Muscle of arm (tissue), 12 donors: ENCODE data around the gene THSD7A. TPM values are rescaled to one million over a fixed set of nuclear protein-coding genes. Genes with fewer than 3 reads are reported as not detected.

ENCODE experiments used
- DNase-seq: peaks from one replicate; pipeline ENCODE4 v3.0.0-alpha.2; 2013
- polyA plus RNA-seq, 12 donors: library from polyadenylated mRNA; unstranded; fragments of 120-200 nt; gene quantifications; one replicate each; pipeline ENCODE4 v1.2.1, GENCODE V29; 2013; ENCODE audit not compliant: insufficient read length in 12 of 12

Gene THSD7A
- polyA plus RNA-seq, 12 donors = 2.8 to 6.0 (median 4.6) TPM; not detected in 1

- DNase-seq = no peak
Observed at GRCh38 chr7:11703829-11704228, 128.2 kb downstream of the THSD7A start.

- no peak for DNase-seq
Observed at GRCh38 chr7:11702938-11703337, 129.1 kb downstream of the THSD7A start.

GRCh38 chr7:11701829-11702560 lies 130.0 kb downstream of the THSD7A start:
- DNase-seq = no peak

- DNase-seq = no peak
Observed at GRCh38 chr7:11699666-11700065, 132.3 kb downstream of the THSD7A start.

- DNase-seq = no peak
Observed at GRCh38 chr7:11698384-11698871, 133.6 kb downstream of the THSD7A start.

GRCh38 chr7:11690395-11690794 lies 141.6 kb downstream of the THSD7A start:
- no peak for DNase-seq

GRCh38 chr7:11689096-11689495 lies 142.9 kb downstream of the THSD7A start:
- no peak for DNase-seq

GRCh38 chr7:11681461-11681860 lies 150.5 kb downstream of the THSD7A start:
- no peak for DNase-seq

- DNase-seq = no peak
Observed at GRCh38 chr7:11675163-11675562, 156.8 kb downstream of the THSD7A start.

GRCh38 chr7:11668727-11669126 lies 163.3 kb downstream of the THSD7A start:
- no peak for DNase-seq

GRCh38 chr7:11667810-11668185 lies 164.2 kb downstream of the THSD7A start:
- DNase-seq = no peak

GRCh38 chr7:11667071-11667809 lies 164.8 kb downstream of the THSD7A start:
- no peak for DNase-seq

GRCh38 chr7:11665357-11665756 lies 166.6 kb downstream of the THSD7A start:
- DNase-seq = no peak

- no peak for DNase-seq
Observed at GRCh38 chr7:11655642-11656041, 176.4 kb downstream of the THSD7A start.

- DNase-seq = no peak
Observed at GRCh38 chr7:11655163-11655562, 176.8 kb downstream of the THSD7A start.

GRCh38 chr7:11650500-11650899 lies 181.5 kb downstream of the THSD7A start:
- no peak for DNase-seq

GRCh38 chr7:11650030-11650429 lies 182.0 kb downstream of the THSD7A start:
- no peak for DNase-seq

GRCh38 chr7:11648980-11649379 lies 183.0 kb downstream of the THSD7A start:
- DNase-seq = no peak

- no peak for DNase-seq
Observed at GRCh38 chr7:11648101-11648500, 183.9 kb downstream of the THSD7A start.

- no peak for DNase-seq
Observed at GRCh38 chr7:11642841-11643240, 189.2 kb downstream of the THSD7A start.

GRCh38 chr7:11642276-11642675 lies 189.7 kb downstream of the THSD7A start:
- DNase-seq = no peak

- DNase-seq = peak; percentile 23
Observed at GRCh38 chr7:11638011-11638774, 193.8 kb downstream of the THSD7A start.
